Bronchial epithelial cell (primary cell): ENCODE measurements around the gene COMTD1. TPM values are rescaled to one million over a fixed set of nuclear protein-coding genes. Genes with fewer than 3 reads are reported as not detected.
A peak's percentile ranks its signal among the peaks of the same experiment; 100 is the strongest.
"Not testable (repeated sequence)": the region's sequence is repeated elsewhere in the genome, so short reads cannot be mapped to it uniquely, and the experiment has no call there.

Experiments used
- DNase-seq: peaks from one replicate; pipeline ENCODE4 v3.0.0-alpha.2; 2010; ENCODE audit warnings: low read depth
- FAIRE-seq: peaks from 2 replicates; lab custom pipeline; 2011; peaks lifted over from hg19 to GRCh38; lab: Jason Lieb, UNC
- H3K27me3 ChIP-seq: 2 replicates; pipeline ENCODE4 v1.5.1; 2011; ENCODE audit warnings: low read length; ENCODE audit not compliant: control insufficient read depth, insufficient read depth
- H3K36me3 ChIP-seq: 2 replicates; pipeline ENCODE4 v1.5.1; 2011; ENCODE audit warnings: low read length; ENCODE audit not compliant: control insufficient read depth, insufficient read depth
- H3K4me3 ChIP-seq: 2 replicates; pipeline ENCODE4 v1.5.1; 2011; ENCODE audit warnings: mild to moderate bottlenecking, low read depth, low read length, control low read depth
- CTCF ChIP-seq: IDR thresholded peaks from 2 replicates; pipeline ENCODE4 v1.5.1; 2011; ENCODE audit warnings: mild to moderate bottlenecking, moderate library complexity, low read length, control low read depth, inconsistent platforms; ENCODE audit not compliant: insufficient read depth, severe bottlenecking
- total RNA-seq: library from RNA; depleted of rRNA; stranded (reverse); fragments of >200 nt; gene quantifications from 2 replicates; pipeline ENCODE4 v1.2.1, GENCODE V29; 2014

COMTD1 gene
- total RNA-seq, 1 donor from 2014 or later = 11.8 TPM

GRCh38 chr10:75197906-75198305, 37.9 kb downstream of the COMTD1 start:
- FAIRE-seq = no peak
- no peak for DNase-seq
- Histone ChIP-seq H3K4me3 (no peak overlapping the region), H3K27me3 (no peaks in the 10 kb centered on the region), H3K36me3 (no peaks in the 10 kb centered on the region)
- TF ChIP-seq CTCF = no peak

- FAIRE-seq (no peak), DNase-seq (no peak)
- Histone ChIP-seq H3K4me3 (no peak overlapping the region), H3K27me3 (no peaks in the 10 kb centered on the region), H3K36me3 (no peaks in the 10 kb centered on the region)
- no peak for TF ChIP-seq CTCF
Observed at GRCh38 chr10:75197066-75197465, 38.7 kb downstream of the COMTD1 start.

- Histone ChIP-seq H3K27me3 (no peaks in the 10 kb centered on the region), H3K4me3 (no peak overlapping the region), H3K36me3 (no peaks in the 10 kb centered on the region)
- FAIRE-seq (no peak), DNase-seq (peak; percentile 21)
- TF ChIP-seq CTCF = no peak
Observed at GRCh38 chr10:75195035-75195763, 40.6 kb downstream of the COMTD1 start.

- FAIRE-seq, DNase-seq, H3K4me3 ChIP-seq, H3K36me3 ChIP-seq, H3K27me3 ChIP-seq: not testable (repeated sequence)
Observed at GRCh38 chr10:75194625-75195024, 41.1 kb downstream of the COMTD1 start.

GRCh38 chr10:75191821-75192568, 43.8 kb downstream of the COMTD1 start:
- TF ChIP-seq CTCF = peak; percentile 8
- FAIRE-seq = no peak
- peak; percentile 96 for DNase-seq
- Histone ChIP-seq H3K4me3 (no peak overlapping the region), H3K36me3 (no peaks in the 10 kb centered on the region), H3K27me3 (no peaks in the 10 kb centered on the region)

- Histone ChIP-seq H3K4me3 (no peak overlapping the region), H3K27me3 (no peaks in the 10 kb centered on the region), H3K36me3 (no peaks in the 10 kb centered on the region)
- no peak for FAIRE-seq
- DNase-seq = no peak
- no peak for TF ChIP-seq CTCF
Observed at GRCh38 chr10:75189266-75190096, 46.3 kb downstream of the COMTD1 start.

- H3K4me3 ChIP-seq, H3K36me3 ChIP-seq, DNase-seq, H3K27me3 ChIP-seq, FAIRE-seq: not testable (repeated sequence)
Observed at GRCh38 chr10:75188522-75188921, 47.2 kb downstream of the COMTD1 start.
